Muscle layer of duodenum (tissue), 2 donors: Measurements from ENCODE around the gene IZUMO1.
"Not testable (repeated sequence)": the region's sequence is repeated elsewhere in the genome, so short reads cannot be mapped to it uniquely, and the experiment has no call there.

Experiments used
- H3K27ac ChIP-seq: one replicate; pipeline ENCODE4 v1.7.0; 2013; ENCODE audit warnings: mild to moderate bottlenecking, low read length
- H3K27me3 ChIP-seq: one replicate; pipeline ENCODE4 v1.7.0; 2013; ENCODE audit warnings: low read depth, mild to moderate bottlenecking, control low read depth, low read length
- H3K36me3 ChIP-seq, 2 donors: one replicate each; pipeline ENCODE4 v1.7.0; 2013; ENCODE audit warnings: low read length in 2 of 2, control low read depth in 1 of 2, mild to moderate bottlenecking in 1 of 2; ENCODE audit not compliant: insufficient read depth in 2 of 2, control insufficient read depth in 1 of 2
- H3K4me1 ChIP-seq, 2 donors: one replicate each; pipeline ENCODE4 v1.7.0; 2013; ENCODE audit warnings: low read length in 2 of 2, mild to moderate bottlenecking in 2 of 2, control low read depth in 1 of 2, moderate library complexity in 1 of 2; ENCODE audit not compliant: insufficient read depth in 2 of 2, control insufficient read depth in 1 of 2
- H3K4me3 ChIP-seq, 2 donors: one replicate each; pipeline ENCODE4 v1.7.0; 2013; ENCODE audit warnings: low read length in 2 of 2, low read depth in 1 of 2, mild to moderate bottlenecking in 1 of 2
- H3K9me3 ChIP-seq, 2 donors: one replicate each; pipeline ENCODE4 v1.7.0; 2013; ENCODE audit warnings: low read length in 2 of 2, control low read depth in 1 of 2, mild to moderate bottlenecking in 1 of 2; ENCODE audit not compliant: control insufficient read depth in 1 of 2
- donor health status: healthy.

Gene IZUMO1

DNA sequence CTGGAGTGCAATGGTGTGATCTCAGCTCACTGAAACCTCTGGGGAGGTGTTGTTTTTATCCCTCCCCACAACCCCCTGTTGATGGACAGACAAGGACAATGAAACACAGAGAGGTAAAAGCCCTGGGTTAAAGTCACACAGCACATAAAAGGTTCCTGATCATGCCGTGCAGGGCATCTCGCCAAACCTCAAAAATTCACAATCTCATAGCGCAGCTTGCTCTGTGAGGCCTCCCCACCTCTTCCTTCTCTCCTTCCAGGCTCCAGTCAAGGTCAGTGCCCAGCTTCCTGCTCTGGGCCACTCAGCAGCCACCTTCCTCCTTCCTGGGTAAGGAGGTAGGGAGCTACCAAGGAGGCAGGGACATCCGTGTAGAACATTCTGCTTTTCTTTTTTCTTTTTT lies 48.7 kb downstream of the IZUMO1 start:
- Histone ChIP-seq H3K9me3 (no peaks in the 10 kb centered on the region), H3K4me3 (no peak overlapping the region), H3K36me3 (no peaks in the 10 kb centered on the region), H3K4me1 (peaks cover 0 to 4% of the 10 kb centered on the region in 2 donors), H3K27me3 (no peaks in the 10 kb centered on the region), H3K27ac (no peak overlapping the region)

DNA sequence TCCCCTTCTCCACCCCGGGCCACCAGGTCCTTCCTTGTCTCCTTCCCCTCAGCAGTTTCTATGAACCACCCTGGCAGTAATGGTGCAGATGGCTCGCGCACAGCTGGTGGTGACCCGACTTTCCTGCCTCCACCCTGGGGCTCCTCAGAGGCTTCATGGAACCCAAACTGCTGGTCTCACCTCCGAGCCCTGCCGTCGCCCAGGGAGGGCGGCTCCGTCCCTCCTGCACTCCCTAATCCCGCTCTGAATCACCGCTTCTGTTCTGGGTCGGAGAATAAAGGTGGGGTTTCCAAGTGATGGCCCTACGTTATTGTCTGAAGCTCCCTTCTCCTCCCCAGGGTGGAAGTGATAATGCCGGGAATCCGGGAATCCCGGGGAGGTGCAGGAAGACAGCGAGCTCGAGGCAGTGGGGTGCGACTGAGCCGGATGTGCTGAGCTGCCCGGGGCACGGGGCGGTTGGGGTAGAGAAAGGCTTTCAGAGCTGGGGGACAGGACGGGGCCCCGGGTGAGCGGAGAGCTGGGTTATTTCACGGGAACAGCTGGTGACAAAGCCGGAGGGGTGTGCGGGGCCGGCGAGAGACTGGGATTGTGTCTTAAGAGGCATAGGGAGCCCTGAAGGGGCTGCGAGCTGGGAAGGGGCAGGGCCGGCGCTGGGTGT lies 50.2 kb downstream of the IZUMO1 start:
- H3K4me1 ChIP-seq, result peaks cover 0 to 4% of the 10 kb centered on the region in 2 donors
- peak overlapping the region; percentile 86 for H3K27ac ChIP-seq
- H3K9me3 ChIP-seq, result no peaks in the 10 kb centered on the region
- no peaks in the 10 kb centered on the region for H3K36me3 ChIP-seq
- no peaks in the 10 kb centered on the region for H3K27me3 ChIP-seq
- H3K4me3 ChIP-seq, result peak overlapping the region in 1 of 2 donors; percentile 59

DNA sequence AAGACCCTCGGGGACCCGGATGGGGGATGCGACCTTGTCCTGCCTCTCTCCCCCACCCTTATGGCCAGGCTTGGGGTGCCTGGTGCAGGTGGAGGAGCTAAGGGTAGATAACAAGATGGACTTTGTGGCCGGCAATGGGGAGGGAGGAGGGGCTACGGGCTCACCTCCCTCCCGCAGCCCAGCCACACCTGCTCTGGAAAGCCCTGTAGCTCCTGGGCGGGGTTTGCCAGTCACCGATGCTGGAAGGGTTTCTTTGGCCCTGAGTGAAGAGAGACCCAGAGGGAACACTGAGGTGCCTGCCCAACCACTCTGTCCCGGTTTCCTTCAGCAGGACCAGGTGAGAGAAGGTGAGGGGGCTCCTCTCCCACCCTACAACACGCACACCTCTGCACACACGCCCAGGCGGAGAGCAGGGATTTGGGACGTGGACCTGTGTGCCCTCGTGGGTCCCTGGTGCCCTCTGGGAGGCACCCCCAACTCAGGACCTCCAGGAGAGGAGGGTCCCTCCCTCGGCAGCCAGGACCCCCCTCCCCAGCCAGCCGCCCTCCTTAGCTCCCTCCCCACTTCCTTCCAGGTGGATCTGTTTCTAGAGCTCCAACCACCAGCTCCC lies 50.9 kb downstream of the IZUMO1 start, which contains the start of gene FUT2:
FUT2 (plus strand) TSS at position 229 of the 610 bp plus-strand sequence. CDS start 6,986 bp downstream, outside the sequence.
- H3K4me3 ChIP-seq, result peak within 1 kb of the TSS in 1 of 2 donors; percentile 59
- peak within 1 kb of the TSS; percentile 86 for H3K27ac ChIP-seq
- peaks cover 0 to 4% of the 10 kb centered on the region in 2 donors for H3K4me1 ChIP-seq
- H3K9me3 ChIP-seq, result no peaks in the 10 kb centered on the region
- H3K27me3 ChIP-seq, result no peaks in the 10 kb centered on the region
- no peaks in the 10 kb centered on the region for H3K36me3 ChIP-seq

DNA sequence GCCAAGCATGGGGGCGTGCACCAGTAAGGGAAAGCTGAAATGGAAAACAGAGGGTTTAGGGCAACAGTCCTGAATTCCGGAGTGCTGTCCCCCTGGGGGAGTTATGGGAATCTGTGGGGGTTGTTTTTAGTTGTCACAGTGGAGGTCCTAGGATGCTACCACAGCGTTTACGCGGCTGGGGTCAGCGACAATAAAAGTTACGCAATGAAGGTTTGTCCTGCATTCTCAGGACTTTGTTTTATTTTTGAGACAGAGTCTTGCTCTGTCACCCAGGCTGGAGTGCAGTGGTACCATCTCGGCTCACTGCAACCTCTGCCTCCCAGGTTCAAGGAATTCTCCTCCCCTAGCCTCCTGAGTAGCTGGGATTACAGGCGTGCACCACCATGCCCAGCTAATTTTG lies 53.1 kb downstream of the IZUMO1 start:
- H3K27me3 ChIP-seq, H3K9me3 ChIP-seq, H3K36me3 ChIP-seq, H3K4me1 ChIP-seq, H3K4me3 ChIP-seq, H3K27ac ChIP-seq: not testable (repeated sequence)
